G401.6 (cell line): Measurements from ENCODE around the gene MEGF8.

ENCODE experiments used
- FAIRE-seq: peaks from 2 replicates; lab custom pipeline; 2012; peaks lifted over from hg19 to GRCh38; lab: Jason Lieb, UNC

MEGF8 gene

GRCh38 chr19:42421101-42421500, 95.7 kb downstream of the MEGF8 start:
- FAIRE-seq: no peak

- no peak for FAIRE-seq
Observed at GRCh38 chr19:42421591-42422031, 96.2 kb downstream of the MEGF8 start.

GRCh38 chr19:42422092-42422900, 96.9 kb downstream of the MEGF8 start:
- no peak for FAIRE-seq

- no peak for FAIRE-seq
Observed at GRCh38 chr19:42422901-42423461, 97.5 kb downstream of the MEGF8 start.

- no peak for FAIRE-seq
Observed at GRCh38 chr19:42423462-42424344, 98.3 kb downstream of the MEGF8 start.

- FAIRE-seq: no peak
Observed at GRCh38 chr19:42424345-42424707, 98.9 kb downstream of the MEGF8 start.

GRCh38 chr19:42424712-42425131, 99.3 kb downstream of the MEGF8 start:
- no peak for FAIRE-seq

GRCh38 chr19:42426643-42427042, 101.2 kb downstream of the MEGF8 start:
- no peak for FAIRE-seq

GRCh38 chr19:42427313-42427712, 101.9 kb downstream of the MEGF8 start, which contains the start of gene LIPE:
TSS of gene LIPE (minus strand) at chr19:42427388. CDS start at chr19:42427149, 239 bp downstream.
- FAIRE-seq: no peak
